Measurements from ENCODE around the gene DBNL. TPM values are rescaled to one million over a fixed set of nuclear protein-coding genes. Genes with fewer than 3 reads are reported as not detected.
"Not testable (repeated sequence)": the region's sequence is repeated elsewhere in the genome, so short reads cannot be mapped to it uniquely, and the experiment has no call there.

The DBNL gene
- total and polyA plus RNA-seq, 2 of the 13 experiments (the other 11 are each of a cell fraction or from before 2014, with no cell fraction given): 20.8 to 35.1 TPM

DNA sequence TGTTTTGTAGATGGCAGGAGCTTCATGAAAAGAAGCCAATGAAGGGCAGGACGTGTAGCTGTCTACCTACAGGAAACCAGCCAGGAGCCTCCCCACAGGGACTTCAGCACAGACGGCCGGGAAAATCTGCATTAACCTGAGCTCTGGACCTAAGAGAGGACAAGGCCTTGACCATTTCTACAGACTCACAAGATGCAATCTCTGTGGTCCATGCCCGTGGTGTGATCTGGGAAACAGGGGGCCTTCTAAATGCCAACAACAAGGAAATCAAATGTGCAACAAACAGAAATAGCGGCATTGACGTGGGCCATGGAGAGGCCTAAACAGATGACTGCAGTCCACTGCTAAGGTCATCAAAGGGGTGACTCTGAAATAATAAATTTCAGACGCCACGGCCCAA is 32.4 kb upstream of the DBNL start:
- H3K9me3 ChIP-seq (ENCODE audit: low read length); H4K20me1 ChIP-seq (ENCODE audit: insufficient read depth, low read length); CTCF ChIA-PET (ENCODE audit: low intra/inter-chr PET ratio, low total read pairs); ATAC-seq; H3K27me3 ChIP-seq (ENCODE audit: control insufficient read depth in 1 of 2, insufficient read depth in 2 of 2, low read length in 2 of 2); H3K4me3 ChIP-seq (replicated peaks in 1 of 3; ENCODE audit: insufficient read depth in 1 of 3, low read depth in 2 of 3, low read length in 3 of 3); H3K4me2 ChIP-seq (ENCODE audit: low read depth, low read length); in situ Hi-C loops (cut with HindIII; ENCODE audit: extremely low pct_ligation_motif_present, low pct_unique_long_range_greater_than_20kb); H3K9ac ChIP-seq (ENCODE audit: insufficient read depth, low read depth, low read length); DNase-seq (ENCODE audit: low spot score); FAIRE-seq; BruUV-seq (replicated peaks); POLR2A ChIA-PET; intact Hi-C loops (cut with micrococcal nuclease; ENCODE audit: unreplicated experiment); H3K4me1 ChIP-seq (ENCODE audit: insufficient read depth, low read length); H3K36me3 ChIP-seq (replicated peaks in 1 of 2; ENCODE audit: control insufficient read depth in 1 of 2, insufficient read depth in 2 of 2, low read length in 2 of 2); H3K27ac ChIP-seq (ENCODE audit: extremely low read length, insufficient read depth, low read length); H3K79me2 ChIP-seq (ENCODE audit: insufficient read depth, low read length); H2AFZ ChIP-seq (ENCODE audit: low read length): not testable (repeated sequence)
- WGBS (ENCODE audit: low lambda C conversion rate): 91% methylated on average over 8 of the region's 8 CpGs

- WGBS (ENCODE audit: low lambda C conversion rate): 100% methylated on average over 2 of the region's 12 CpGs
- H4K20me1 ChIP-seq (ENCODE audit: insufficient read depth, low read length); H3K79me2 ChIP-seq (ENCODE audit: insufficient read depth, low read length); H3K27ac ChIP-seq (ENCODE audit: extremely low read length, insufficient read depth, low read length); H3K27me3 ChIP-seq (ENCODE audit: control insufficient read depth in 1 of 2, insufficient read depth in 2 of 2, low read length in 2 of 2); FAIRE-seq; DNase-seq (ENCODE audit: low spot score); H2AFZ ChIP-seq (ENCODE audit: low read length); H3K4me3 ChIP-seq (replicated peaks in 1 of 3; ENCODE audit: insufficient read depth in 1 of 3, low read depth in 2 of 3, low read length in 3 of 3); H3K4me1 ChIP-seq (ENCODE audit: insufficient read depth, low read length); in situ Hi-C loops (cut with HindIII; ENCODE audit: extremely low pct_ligation_motif_present, low pct_unique_long_range_greater_than_20kb); intact Hi-C loops (cut with micrococcal nuclease; ENCODE audit: unreplicated experiment); H3K36me3 ChIP-seq (replicated peaks in 1 of 2; ENCODE audit: control insufficient read depth in 1 of 2, insufficient read depth in 2 of 2, low read length in 2 of 2); CTCF ChIA-PET (ENCODE audit: low intra/inter-chr PET ratio, low total read pairs); H3K9ac ChIP-seq (ENCODE audit: insufficient read depth, low read depth, low read length); H3K4me2 ChIP-seq (ENCODE audit: low read depth, low read length); H3K9me3 ChIP-seq (ENCODE audit: low read length); BruUV-seq (replicated peaks); ATAC-seq; POLR2A ChIA-PET: not testable (repeated sequence)
Measured at GRCh38 chr7:44015090-44015489, 29.4 kb upstream of the DBNL start.
